Endodermal cell (in vitro differentiated cells): ENCODE measurements around the gene HECW1. TPM values are rescaled to one million over a fixed set of nuclear protein-coding genes. Genes with fewer than 3 reads are reported as not detected.

Source experiments
- DNase-seq: peaks from one replicate; pipeline ENCODE4 v3.0.0-alpha.2; 2017
- H3K27ac ChIP-seq: 2 replicates; pipeline ENCODE4 v1.5.1; 2013; ENCODE audit warnings: mild to moderate bottlenecking, low read depth, low read length, moderate library complexity
- H3K27me3 ChIP-seq: 2 replicates; pipeline ENCODE4 v1.6.1; 2013; ENCODE audit warnings: mild to moderate bottlenecking, low read length, moderate library complexity; ENCODE audit not compliant: insufficient read depth, control insufficient read depth, poor library complexity, severe bottlenecking
- H3K36me3 ChIP-seq: 2 replicates; pipeline ENCODE4 v1.7.0; 2013; ENCODE audit warnings: mild to moderate bottlenecking, low read length, moderate library complexity; ENCODE audit not compliant: control insufficient read depth, insufficient read depth
- H3K4me1 ChIP-seq: one replicate; pipeline ENCODE4 v1.7.0; 2013; ENCODE audit warnings: low read length; ENCODE audit not compliant: control insufficient read depth, insufficient read depth
- H3K4me3 ChIP-seq: 2 replicates; pipeline ENCODE4 v1.5.1; 2013; ENCODE audit warnings: mild to moderate bottlenecking, low read length, moderate library complexity
- H3K9ac ChIP-seq: 2 replicates; pipeline ENCODE4 v1.6.1; 2013; ENCODE audit warnings: mild to moderate bottlenecking, low read length, moderate library complexity; ENCODE audit not compliant: poor library complexity, severe bottlenecking; ENCODE audit errors: extremely low read depth
- H3K9me3 ChIP-seq: 2 replicates; pipeline ENCODE4 v1.6.1; 2013; ENCODE audit warnings: mild to moderate bottlenecking, low read length, moderate library complexity; ENCODE audit not compliant: control insufficient read depth
- H3K27ac Mint-ChIP-seq: 2 replicates; pipeline ENCODE4 v1.8.0; 2020; ENCODE audit warnings: mixed read lengths
- H3K27me3 Mint-ChIP-seq: 2 replicates; pipeline ENCODE4 v1.8.0; 2021; ENCODE audit warnings: mild to moderate bottlenecking, mixed read lengths; ENCODE audit not compliant: insufficient read depth
- H3K36me3 Mint-ChIP-seq: 2 replicates; pipeline ENCODE4 v1.8.0; 2020; ENCODE audit warnings: low read depth, mixed read lengths
- H3K4me1 Mint-ChIP-seq: 2 replicates; pipeline ENCODE4 v1.8.0; 2020; ENCODE audit warnings: mixed read lengths
- H3K4me3 Mint-ChIP-seq: 2 replicates; pipeline ENCODE4 v1.8.0; 2020; ENCODE audit warnings: mild to moderate bottlenecking, moderate library complexity, mixed read lengths
- H3K9me3 Mint-ChIP-seq: 2 replicates; pipeline ENCODE4 v1.8.0; 2020; ENCODE audit warnings: mild to moderate bottlenecking, mixed read lengths
- WGBS, 2 experiments: methylation state at CpG; one replicate each; pipeline versions ENCODE4 v1.1.5 to v1.1.7; 2013; ENCODE audit warnings: missing lambda C conversion rate in 2 of 2, mixed read lengths in 1 of 2; ENCODE audit not compliant: insufficient coverage in 1 of 2, insufficient read length in 1 of 2; 5-methylcytosine and 5-hydroxymethylcytosine counted together
- total RNA-seq, 2 donors: library from RNA; stranded (reverse); fragmentation: NEBNext Ultra II Directional in 1 of 2; extraction: Animal tissue kit (Norgen Biotek cat#: 25700) in 1 of 2; gene quantifications; 2 replicates in 1 of 2; 3 replicates in 1 of 2; pipeline ENCODE4 v1.2.1, GENCODE V29; 2021
- TF ChIP-seq, protein P1 (sequence below): fragments of 200-600 bp; sonication (generic); conservative IDR thresholded peaks from 2 replicates; pipeline ENCODE4 v1.5.0; 2021; ENCODE audit warnings: antibody characterized with exemption, mild to moderate bottlenecking

Gene HECW1
- total RNA-seq, 2 donors from 2014 or later: 4.6 to 12.0 TPM

DNA sequence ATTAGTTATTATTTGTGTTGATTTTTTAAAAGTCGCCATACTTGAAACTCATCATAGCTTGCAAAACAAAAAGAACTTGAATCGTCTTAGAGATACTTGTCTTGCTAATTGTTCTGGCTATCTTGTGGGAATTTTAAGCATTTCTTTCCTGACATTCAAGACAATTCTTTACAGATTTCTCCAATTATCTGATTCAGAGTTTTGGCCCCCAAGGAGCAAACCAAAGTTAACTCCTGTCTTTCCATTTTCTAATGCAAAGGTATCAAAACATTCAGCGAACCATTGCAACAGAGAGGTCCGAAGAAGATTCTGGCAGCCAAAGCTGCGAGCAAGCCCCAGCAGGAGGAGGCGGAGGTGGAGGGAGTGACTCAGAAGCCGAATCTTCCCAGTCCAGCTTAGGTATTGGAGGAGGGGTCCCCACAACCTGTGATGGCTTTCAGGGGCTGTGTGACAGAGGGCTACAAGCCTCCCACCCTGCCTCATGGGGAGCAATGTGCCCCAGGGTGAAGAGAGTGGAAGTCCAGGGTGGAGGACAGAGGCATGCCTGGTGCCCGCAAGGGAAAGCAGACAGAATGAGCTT, 351.0 kb downstream of the HECW1 start:
- H3K27ac ChIP-seq: no peak overlapping the region
- Mint-ChIP-seq H3K27me3 (no peaks in the 10 kb centered on the region), H3K27ac (peak overlapping the region; percentile 56), H3K36me3 (no peaks in the 10 kb centered on the region), H3K4me3 (no peak overlapping the region), H3K4me1 (peaks cover 36% of the 10 kb centered on the region), H3K9me3 (no peaks in the 10 kb centered on the region)
- no peaks in the 10 kb centered on the region for H3K9me3 ChIP-seq
- H3K4me3 ChIP-seq: no peak overlapping the region
- no peak overlapping the region for H3K9ac ChIP-seq
- peaks cover 10% of the 10 kb centered on the region for H3K4me1 ChIP-seq
- TF ChIP-seq, protein P1, sequence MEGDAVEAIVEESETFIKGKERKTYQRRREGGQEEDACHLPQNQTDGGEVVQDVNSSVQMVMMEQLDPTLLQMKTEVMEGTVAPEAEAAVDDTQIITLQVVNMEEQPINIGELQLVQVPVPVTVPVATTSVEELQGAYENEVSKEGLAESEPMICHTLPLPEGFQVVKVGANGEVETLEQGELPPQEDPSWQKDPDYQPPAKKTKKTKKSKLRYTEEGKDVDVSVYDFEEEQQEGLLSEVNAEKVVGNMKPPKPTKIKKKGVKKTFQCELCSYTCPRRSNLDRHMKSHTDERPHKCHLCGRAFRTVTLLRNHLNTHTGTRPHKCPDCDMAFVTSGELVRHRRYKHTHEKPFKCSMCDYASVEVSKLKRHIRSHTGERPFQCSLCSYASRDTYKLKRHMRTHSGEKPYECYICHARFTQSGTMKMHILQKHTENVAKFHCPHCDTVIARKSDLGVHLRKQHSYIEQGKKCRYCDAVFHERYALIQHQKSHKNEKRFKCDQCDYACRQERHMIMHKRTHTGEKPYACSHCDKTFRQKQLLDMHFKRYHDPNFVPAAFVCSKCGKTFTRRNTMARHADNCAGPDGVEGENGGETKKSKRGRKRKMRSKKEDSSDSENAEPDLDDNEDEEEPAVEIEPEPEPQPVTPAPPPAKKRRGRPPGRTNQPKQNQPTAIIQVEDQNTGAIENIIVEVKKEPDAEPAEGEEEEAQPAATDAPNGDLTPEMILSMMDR: no peak
- peak; percentile 78 for DNase-seq
- 42 to 50% methylated on average over 8 of the region's 8 CpGs for WGBS, 2 experiments
- H3K27me3 ChIP-seq: no peaks in the 10 kb centered on the region
- no peaks in the 10 kb centered on the region for H3K36me3 ChIP-seq

DNA sequence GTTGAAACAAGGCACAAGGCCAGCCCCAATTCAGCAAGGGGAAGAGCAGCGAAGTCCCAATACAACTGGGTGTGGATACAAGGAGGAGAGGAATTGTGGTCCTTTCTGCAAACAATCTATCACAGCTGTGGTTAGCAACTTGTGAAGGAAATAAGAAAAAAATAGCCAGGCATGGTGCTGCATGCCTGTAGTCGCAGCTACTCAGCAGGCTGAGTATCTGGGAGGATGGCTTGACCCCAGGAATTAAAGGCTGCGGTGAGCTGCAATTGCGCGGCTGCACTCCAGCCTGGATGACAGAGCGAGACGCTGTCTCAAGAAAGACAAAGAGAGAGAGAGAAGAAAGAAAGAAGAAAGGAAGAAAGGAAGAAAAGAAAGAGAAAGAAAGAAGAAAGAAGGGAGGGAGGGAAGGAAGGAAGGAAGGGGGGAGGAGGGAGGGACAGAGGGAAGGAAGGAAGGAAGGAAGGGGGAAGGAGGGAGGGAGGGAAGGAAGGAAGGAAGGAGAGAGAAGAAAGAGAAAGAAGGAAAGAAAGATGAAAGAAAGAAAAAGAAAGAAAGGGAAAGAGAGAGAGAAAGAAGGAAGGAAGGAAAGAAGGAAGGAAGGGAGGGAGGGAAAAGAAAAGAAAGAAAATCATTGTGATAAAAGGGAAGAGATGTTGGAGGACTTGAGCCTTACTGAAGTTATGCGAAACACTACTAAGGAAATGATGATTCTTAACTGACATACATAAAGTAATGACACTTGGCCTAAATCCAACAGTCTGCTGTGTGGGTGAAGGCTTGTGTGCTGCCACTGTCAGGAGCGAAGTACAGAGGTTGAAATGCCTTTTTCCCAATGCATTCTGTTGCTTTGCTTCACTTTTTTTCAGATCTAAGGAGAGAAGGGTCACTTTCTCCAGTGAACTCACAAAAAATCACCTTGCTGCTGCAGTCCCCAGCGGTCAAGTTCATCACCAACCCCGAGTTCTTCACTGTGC, 353.4 kb downstream of the HECW1 start:
- Mint-ChIP-seq H3K9me3 (no peaks in the 10 kb centered on the region), H3K27me3 (no peaks in the 10 kb centered on the region), H3K4me1 (peaks cover 30% of the 10 kb centered on the region), H3K36me3 (no peaks in the 10 kb centered on the region), H3K27ac (no peak overlapping the region), H3K4me3 (no peak overlapping the region)
- no peaks in the 10 kb centered on the region for H3K27me3 ChIP-seq
- no peak overlapping the region for H3K4me3 ChIP-seq
- no peak for DNase-seq
- H3K9me3 ChIP-seq: no peaks in the 10 kb centered on the region
- H3K27ac ChIP-seq: no peak overlapping the region
- H3K4me1 ChIP-seq: peaks cover 10% of the 10 kb centered on the region
- 91 to 94% methylated on average over 11 of the region's 11 CpGs for WGBS, 2 experiments
- no peak overlapping the region for H3K9ac ChIP-seq
- TF ChIP-seq, protein P1: no peak
- no peaks in the 10 kb centered on the region for H3K36me3 ChIP-seq

DNA sequence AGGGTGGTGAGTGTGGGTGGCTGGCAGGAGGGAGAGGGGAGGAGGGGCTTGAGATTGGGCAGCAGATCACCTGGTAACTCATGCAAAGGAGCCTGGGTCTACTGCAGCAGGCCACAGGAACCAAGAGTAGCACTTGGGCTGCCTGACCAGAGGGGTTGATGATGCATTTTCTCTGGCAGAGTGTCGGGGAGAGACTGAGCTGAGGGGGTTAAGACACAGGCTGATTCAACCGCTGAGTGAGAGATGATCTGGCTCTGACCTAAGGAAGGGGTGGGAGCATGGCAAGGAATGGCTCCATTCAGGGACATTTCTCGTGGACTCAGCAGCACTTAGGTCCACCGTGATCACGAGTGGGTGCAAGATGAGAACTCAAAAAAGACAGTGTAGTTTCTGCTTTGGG, 355.0 kb downstream of the HECW1 start:
- Histone ChIP-seq H3K9me3 (no peaks in the 10 kb centered on the region), H3K27ac (no peak overlapping the region), H3K36me3 (no peaks in the 10 kb centered on the region), H3K4me3 (no peak overlapping the region), H3K27me3 (no peaks in the 10 kb centered on the region), H3K4me1 (peaks cover 10% of the 10 kb centered on the region), H3K9ac (no peak overlapping the region)
- Mint-ChIP-seq H3K4me1 (peaks cover 28% of the 10 kb centered on the region), H3K27me3 (no peaks in the 10 kb centered on the region), H3K27ac (no peak overlapping the region), H3K36me3 (no peaks in the 10 kb centered on the region), H3K4me3 (no peak overlapping the region), H3K9me3 (no peaks in the 10 kb centered on the region)
- WGBS, 2 experiments: 90 to 92% methylated on average over 3 to 5 of the region's 5 CpGs
- DNase-seq: no peak
- TF ChIP-seq, protein P1: no peak
